HCT116 (cell line): ENCODE results near the gene HDHD5. TPM values are rescaled to one million over a fixed set of nuclear protein-coding genes. Genes with fewer than 3 reads are reported as not detected.

ENCODE experiments used
- ATAC-seq: fragments of 200-7000 bp; cut with Tn5 transposase; 2 replicates; pipeline ENCODE4 v1.9.1; 2020; ENCODE audit warnings: mild to moderate bottlenecking, moderate library complexity
- BruUV-seq: library from RNA; stranded (reverse); fragments of 400-500 nt; replicated peaks from 2 replicates; lab custom pipeline; 2021; lab: Mats Ljungman, UMichigan
- CTCF ChIA-PET: fragments of 300-600 bp; sonication (Branson Sonifier 250); formaldehyde crosslinking; loops from one replicate; lab custom pipeline; 2021; ENCODE audit warnings: antibody characterized with exemption; lab: Charles Lee
- POLR2A ChIA-PET: fragments of 300-600, 350-600 bp; sonication (Branson Sonifier 250); formaldehyde crosslinking; loops from one replicate; lab custom pipeline; 2021; ENCODE audit warnings: antibody characterized with exemption; lab: Charles Lee
- RAD21 ChIA-PET, 2 experiments: fragments of 300-600 bp; sonication (Branson Sonifier 250); formaldehyde crosslinking; loops; one replicate each; lab custom pipeline; 2023; ENCODE audit warnings: low total read pairs in 2 of 2; ENCODE audit not compliant: uncharacterized antibody in 2 of 2, unreplicated experiment in 2 of 2, low non-redundant PET in 1 of 2; lab: Charles Lee
- DNase-seq: peaks from one replicate; pipeline ENCODE4 v3.0.0-alpha.2; 2010; ENCODE audit warnings: low read depth, low spot score
- H2AFZ ChIP-seq: fragments of 200-600 bp; shearing (Covaris generic), sonication (generic); 2 replicates; pipeline ENCODE4 v1.6.1; 2017; ENCODE audit warnings: low read depth, mixed run types, mixed read lengths, antibody characterized with exemption, low read length; ENCODE audit not compliant: poor library complexity, severe bottlenecking
- H3K27ac ChIP-seq: 2 replicates; pipeline ENCODE4 v1.5.1; 2012; ENCODE audit warnings: low read depth, low read length
- H3K27me3 ChIP-seq: fragments of 200-600 bp; sonication (generic); 2 replicates; pipeline ENCODE4 v1.6.1; 2016; ENCODE audit warnings: mixed run types, low read length, mixed read lengths; ENCODE audit not compliant: insufficient read depth
- H3K36me3 ChIP-seq, 2 experiments: fragments of 200-500 bp in 1 of 2; fragments of 200-600 bp in 1 of 2; sonication (Bioruptor generic) in 1 of 2; sonication (generic) in 1 of 2; 2 replicates each; pipeline versions ENCODE4 v1.5.1 to v1.6.1; 2014 to 2016; ENCODE audit warnings: low read length in 2 of 2, inconsistent platforms in 1 of 2, mixed read lengths in 1 of 2, mixed run types in 1 of 2; ENCODE audit not compliant: insufficient read depth in 2 of 2, control insufficient read depth in 1 of 2
- H3K4me1 ChIP-seq, 2 experiments: fragments of 200-600 bp in 1 of 2; sonication (generic) in 1 of 2; 2 replicates each; pipeline versions ENCODE4 v1.5.1 to v1.6.1; 2012 to 2017; ENCODE audit warnings: low read length in 2 of 2, inconsistent platforms in 1 of 2, mild to moderate bottlenecking in 1 of 2, mixed read lengths in 1 of 2, mixed run types in 1 of 2, moderate library complexity in 1 of 2; ENCODE audit not compliant: insufficient read depth in 2 of 2, control insufficient read depth in 1 of 2
- H3K4me2 ChIP-seq: fragments of 200-600 bp; sonication (generic); 2 replicates; pipeline ENCODE4 v1.6.1; 2017; ENCODE audit warnings: mixed run types, low read length, mixed read lengths
- H3K4me3 ChIP-seq, 2 experiments: fragments of 200-600 bp in 1 of 2; sonication (generic) in 1 of 2; replicated peaks in 1 of 2; 2 replicates each; pipeline ENCODE4 v1.5.1; 2011 to 2016; ENCODE audit warnings: low read length in 2 of 2, control low read depth in 1 of 2, low read depth in 1 of 2, mild to moderate bottlenecking in 1 of 2, mixed read lengths in 1 of 2, mixed run types in 1 of 2
- H3K79me2 ChIP-seq: fragments of 200-600 bp; sonication (generic); 2 replicates; pipeline ENCODE4 v1.6.1; 2017; ENCODE audit warnings: mild to moderate bottlenecking, mixed run types, low read length, moderate library complexity, mixed read lengths; ENCODE audit not compliant: insufficient read depth
- H3K9ac ChIP-seq: fragments of 200-600 bp; sonication (generic); 2 replicates; pipeline ENCODE4 v1.6.1; 2016; ENCODE audit warnings: low read length, mixed read lengths
- H3K9me2 ChIP-seq: fragments of 200-600 bp; sonication (generic), shearing (Covaris generic); 2 replicates; pipeline ENCODE4 v1.6.1; 2017; ENCODE audit warnings: mixed run types, mild to moderate bottlenecking, moderate library complexity; ENCODE audit not compliant: insufficient read depth
- H3K9me3 ChIP-seq, 2 experiments: fragments of 200-500 bp in 1 of 2; fragments of 200-600 bp in 1 of 2; sonication (Bioruptor generic) in 1 of 2; sonication (generic) in 1 of 2; 2 replicates each; pipeline ENCODE4 v1.6.1; 2014 to 2017; ENCODE audit warnings: low read length in 2 of 2, mixed read lengths in 2 of 2, inconsistent platforms in 1 of 2, low read depth in 1 of 2, mild to moderate bottlenecking in 1 of 2, mixed run types in 1 of 2, moderate library complexity in 1 of 2; ENCODE audit not compliant: control insufficient read depth in 1 of 2, insufficient read depth in 1 of 2
- H4K20me1 ChIP-seq: fragments of 200-600 bp; sonication (generic), shearing (Covaris generic); 2 replicates; pipeline ENCODE4 v1.6.1; 2017; ENCODE audit warnings: mixed run types, mild to moderate bottlenecking, moderate library complexity; ENCODE audit not compliant: insufficient read depth
- CBX3 ChIP-seq: IDR thresholded peaks from 2 replicates; pipeline ENCODE4 v1.6.1; 2012; ENCODE audit warnings: low read depth
- EGR1 ChIP-seq: IDR thresholded peaks from 2 replicates; pipeline ENCODE4 v1.6.1; 2012; ENCODE audit warnings: low read depth
- ELF1 ChIP-seq: IDR thresholded peaks from 2 replicates; pipeline ENCODE4 v1.6.1; 2012; ENCODE audit warnings: low read depth, borderline replicate concordance
- EZH2 ChIP-seq: fragments of 200-600 bp; sonication (generic); IDR thresholded peaks from 2 replicates; pipeline ENCODE4 v1.6.1; 2017; ENCODE audit warnings: antibody characterized with exemption, mixed run types
- EZH2phosphoT487 ChIP-seq: fragments of 200-600 bp; IDR thresholded peaks from 2 replicates; pipeline ENCODE4 v1.6.1; 2018; ENCODE audit warnings: antibody characterized with exemption, borderline replicate concordance
- JUND ChIP-seq: IDR thresholded peaks from 2 replicates; pipeline ENCODE4 v1.6.1; 2012
- POLR2A ChIP-seq: IDR thresholded peaks from 2 replicates; pipeline ENCODE4 v1.7.0; 2011; ENCODE audit warnings: borderline replicate concordance; ENCODE audit not compliant: insufficient read depth, insufficient read length; ENCODE audit errors: extremely low read depth
- SIN3A ChIP-seq: IDR thresholded peaks from 2 replicates; pipeline ENCODE4 v1.6.1; 2012; ENCODE audit warnings: low read depth
- SP1 ChIP-seq: IDR thresholded peaks from 2 replicates; pipeline ENCODE4 v1.6.1; 2012; ENCODE audit warnings: low read depth
- SRF ChIP-seq: IDR thresholded peaks from 2 replicates; pipeline ENCODE4 v1.6.1; 2012; ENCODE audit warnings: low read depth
- TCF7L2 ChIP-seq: IDR thresholded peaks from 2 replicates; pipeline ENCODE4 v1.7.0; 2011; ENCODE audit warnings: borderline replicate concordance, inconsistent platforms; ENCODE audit not compliant: insufficient read depth, insufficient read length; ENCODE audit errors: extremely low read depth
- YY1 ChIP-seq: IDR thresholded peaks from 2 replicates; pipeline ENCODE4 v1.6.1; 2011; ENCODE audit warnings: low read length, low read depth, moderate library complexity, mild to moderate bottlenecking; ENCODE audit not compliant: insufficient replicate concordance; ENCODE audit errors: extremely low read depth
- ZBTB33 ChIP-seq: IDR thresholded peaks from 2 replicates; pipeline ENCODE4 v1.6.1; 2011; ENCODE audit warnings: mild to moderate bottlenecking, low read length, moderate library complexity; ENCODE audit not compliant: insufficient replicate concordance; ENCODE audit errors: extremely low read depth
- ZNF274 ChIP-seq: fragments of 200-500 bp; sonication (Bioruptor generic); IDR thresholded peaks from 2 replicates; pipeline ENCODE4 v1.6.1; 2014; ENCODE audit warnings: mild to moderate bottlenecking, low read depth, low read length, inconsistent platforms
- intact Hi-C: fragments of 100-400 bp; cut with micrococcal nuclease; formaldehyde crosslinking; loops from 2 replicates; pipeline ENCODE4 v1.10.0; 2022
- total RNA-seq: library from RNA; stranded (reverse); gene quantifications from one replicate; pipeline ENCODE4 v1.2.1, GENCODE V29; 2021; ENCODE audit not compliant: unreplicated experiment
- TF ChIP-seq, protein P1 (sequence below): IDR thresholded peaks from 2 replicates; pipeline ENCODE4 v1.6.1; 2012; ENCODE audit warnings: low read depth
- TF ChIP-seq, protein P2 (sequence below), 3 experiments: fragments of 200-600 bp in 1 of 3; sonication (generic) in 1 of 3; IDR thresholded peaks in 2 of 3; conservative IDR thresholded peaks in 1 of 3; 2 replicates each; pipeline ENCODE4 v1.5.1; 2012 to 2017; ENCODE audit warnings: low read depth in 2 of 3, low read length in 2 of 3, antibody characterized with exemption in 1 of 3, borderline replicate concordance in 1 of 3, control low read depth in 1 of 3, mild to moderate bottlenecking in 1 of 3, mixed read lengths in 1 of 3, mixed run types in 1 of 3, moderate library complexity in 1 of 3; ENCODE audit not compliant: insufficient read depth in 1 of 3
- TF ChIP-seq, protein P3 (sequence below): IDR thresholded peaks from 2 replicates; pipeline ENCODE4 v1.6.1; 2012
- TF ChIP-seq, protein P4 (sequence below): IDR thresholded peaks from 2 replicates; pipeline ENCODE4 v1.6.1; 2012

The HDHD5 gene
- total RNA-seq, 1 experiment from 2014 or later = 70.1 TPM

DNA sequence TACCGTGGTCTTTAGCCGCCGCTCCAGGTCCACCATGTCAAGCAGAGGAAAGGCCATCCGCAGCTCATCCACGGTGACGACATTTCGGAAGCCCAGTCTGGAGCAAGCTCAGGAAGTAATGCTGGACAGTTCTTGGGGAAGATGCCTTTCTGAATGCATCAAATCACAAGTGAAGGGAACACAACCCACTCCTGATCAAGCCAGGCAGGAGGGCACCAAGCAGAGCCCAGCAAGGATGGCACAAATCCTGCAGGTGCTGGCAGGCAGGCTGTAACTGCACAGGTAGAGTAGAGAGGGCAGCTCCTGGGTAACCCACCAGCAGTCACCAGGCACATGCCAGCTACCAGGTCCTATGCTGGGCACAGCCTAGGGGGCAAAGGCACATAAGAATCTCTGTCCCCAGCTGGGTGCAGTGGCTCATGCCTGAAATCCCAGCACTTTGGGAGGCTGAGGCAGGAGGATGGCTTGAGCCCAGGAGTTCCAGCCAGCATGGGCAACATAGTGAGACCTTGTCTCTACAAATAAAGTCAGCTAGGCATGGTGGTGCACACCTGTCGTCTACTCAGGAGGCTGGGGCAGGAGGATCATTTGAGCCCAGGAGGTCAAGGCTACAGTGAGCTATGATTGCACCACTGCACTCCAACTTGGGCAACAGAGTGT is 13.9 kb downstream of the HDHD5 start:
- ChIA-PET CTCF (interaction anchor here (1.4 kb wide), 1 partner anchor 26 kb away, joined by 5 read pairs; no protein-coding TSS in a partner anchor), RAD21 (no interaction called here), POLR2A (interaction anchor here (0.8 kb wide), 1 partner anchor 12 kb away, joined by 3 read pairs; no protein-coding TSS in a partner anchor)
- no peak overlapping the region for H3K4me3 ChIP-seq
- H3K79me2 ChIP-seq = peaks cover 38% of the 10 kb centered on the region
- no peak overlapping the region for H2AFZ ChIP-seq
- no peaks in the 10 kb centered on the region for H3K4me1 ChIP-seq
- intact Hi-C loops = no loop called here
- H3K9me2 ChIP-seq = no peaks in the 10 kb centered on the region
- no peak overlapping the region for H3K4me2 ChIP-seq
- H3K27ac ChIP-seq = no peak overlapping the region
- no peaks in the 10 kb centered on the region for H3K27me3 ChIP-seq
- no TSS peak for BruUV-seq
- DNase-seq (no peak), ATAC-seq (no peak)
- H3K36me3 ChIP-seq = peaks cover 28 to 33% of the 10 kb centered on the region in 2 experiments; a peak in 3 of 4 replicates
- no peaks in the 10 kb centered on the region for H3K9me3 ChIP-seq
- H3K9ac ChIP-seq = no peak overlapping the region
- TF ChIP-seq ZBTB33 = no peak
- TF ChIP-seq, protein P1, sequence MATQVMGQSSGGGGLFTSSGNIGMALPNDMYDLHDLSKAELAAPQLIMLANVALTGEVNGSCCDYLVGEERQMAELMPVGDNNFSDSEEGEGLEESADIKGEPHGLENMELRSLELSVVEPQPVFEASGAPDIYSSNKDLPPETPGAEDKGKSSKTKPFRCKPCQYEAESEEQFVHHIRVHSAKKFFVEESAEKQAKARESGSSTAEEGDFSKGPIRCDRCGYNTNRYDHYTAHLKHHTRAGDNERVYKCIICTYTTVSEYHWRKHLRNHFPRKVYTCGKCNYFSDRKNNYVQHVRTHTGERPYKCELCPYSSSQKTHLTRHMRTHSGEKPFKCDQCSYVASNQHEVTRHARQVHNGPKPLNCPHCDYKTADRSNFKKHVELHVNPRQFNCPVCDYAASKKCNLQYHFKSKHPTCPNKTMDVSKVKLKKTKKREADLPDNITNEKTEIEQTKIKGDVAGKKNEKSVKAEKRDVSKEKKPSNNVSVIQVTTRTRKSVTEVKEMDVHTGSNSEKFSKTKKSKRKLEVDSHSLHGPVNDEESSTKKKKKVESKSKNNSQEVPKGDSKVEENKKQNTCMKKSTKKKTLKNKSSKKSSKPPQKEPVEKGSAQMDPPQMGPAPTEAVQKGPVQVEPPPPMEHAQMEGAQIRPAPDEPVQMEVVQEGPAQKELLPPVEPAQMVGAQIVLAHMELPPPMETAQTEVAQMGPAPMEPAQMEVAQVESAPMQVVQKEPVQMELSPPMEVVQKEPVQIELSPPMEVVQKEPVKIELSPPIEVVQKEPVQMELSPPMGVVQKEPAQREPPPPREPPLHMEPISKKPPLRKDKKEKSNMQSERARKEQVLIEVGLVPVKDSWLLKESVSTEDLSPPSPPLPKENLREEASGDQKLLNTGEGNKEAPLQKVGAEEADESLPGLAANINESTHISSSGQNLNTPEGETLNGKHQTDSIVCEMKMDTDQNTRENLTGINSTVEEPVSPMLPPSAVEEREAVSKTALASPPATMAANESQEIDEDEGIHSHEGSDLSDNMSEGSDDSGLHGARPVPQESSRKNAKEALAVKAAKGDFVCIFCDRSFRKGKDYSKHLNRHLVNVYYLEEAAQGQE = no peak
- TF ChIP-seq, protein P2, sequence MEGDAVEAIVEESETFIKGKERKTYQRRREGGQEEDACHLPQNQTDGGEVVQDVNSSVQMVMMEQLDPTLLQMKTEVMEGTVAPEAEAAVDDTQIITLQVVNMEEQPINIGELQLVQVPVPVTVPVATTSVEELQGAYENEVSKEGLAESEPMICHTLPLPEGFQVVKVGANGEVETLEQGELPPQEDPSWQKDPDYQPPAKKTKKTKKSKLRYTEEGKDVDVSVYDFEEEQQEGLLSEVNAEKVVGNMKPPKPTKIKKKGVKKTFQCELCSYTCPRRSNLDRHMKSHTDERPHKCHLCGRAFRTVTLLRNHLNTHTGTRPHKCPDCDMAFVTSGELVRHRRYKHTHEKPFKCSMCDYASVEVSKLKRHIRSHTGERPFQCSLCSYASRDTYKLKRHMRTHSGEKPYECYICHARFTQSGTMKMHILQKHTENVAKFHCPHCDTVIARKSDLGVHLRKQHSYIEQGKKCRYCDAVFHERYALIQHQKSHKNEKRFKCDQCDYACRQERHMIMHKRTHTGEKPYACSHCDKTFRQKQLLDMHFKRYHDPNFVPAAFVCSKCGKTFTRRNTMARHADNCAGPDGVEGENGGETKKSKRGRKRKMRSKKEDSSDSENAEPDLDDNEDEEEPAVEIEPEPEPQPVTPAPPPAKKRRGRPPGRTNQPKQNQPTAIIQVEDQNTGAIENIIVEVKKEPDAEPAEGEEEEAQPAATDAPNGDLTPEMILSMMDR (IDR thresholded peaks at IDR 0.05 in 2 of 3, conservative IDR thresholded peaks at IDR 0.05 in 1 of 3; ENCODE audit: borderline replicate concordance in 1 of 3, insufficient read depth in 1 of 3, low read depth in 2 of 3, low read length in 2 of 3) = no peak
- TF ChIP-seq, protein P3, sequence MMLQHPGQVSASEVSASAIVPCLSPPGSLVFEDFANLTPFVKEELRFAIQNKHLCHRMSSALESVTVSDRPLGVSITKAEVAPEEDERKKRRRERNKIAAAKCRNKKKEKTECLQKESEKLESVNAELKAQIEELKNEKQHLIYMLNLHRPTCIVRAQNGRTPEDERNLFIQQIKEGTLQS = no peak
- TF ChIP-seq EGR1 = no peak
- no peak for TF ChIP-seq ELF1
- no peak for TF ChIP-seq SP1
- TF ChIP-seq POLR2A = no peak
- TF ChIP-seq TCF7L2 = no peak
- TF ChIP-seq ZNF274 = no peak
- TF ChIP-seq, protein P4, sequence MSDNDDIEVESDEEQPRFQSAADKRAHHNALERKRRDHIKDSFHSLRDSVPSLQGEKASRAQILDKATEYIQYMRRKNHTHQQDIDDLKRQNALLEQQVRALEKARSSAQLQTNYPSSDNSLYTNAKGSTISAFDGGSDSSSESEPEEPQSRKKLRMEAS = no peak
- no peak for TF ChIP-seq SIN3A
- no peak for TF ChIP-seq YY1
- no peak for TF ChIP-seq SRF
- TF ChIP-seq JUND = no peak
- TF ChIP-seq EZH2 = no peak
- no peak for TF ChIP-seq EZH2phosphoT487
- no peak for TF ChIP-seq CBX3
- TF ChIP-seq, all 23 proteins: peak for 0
- no peaks in the 10 kb centered on the region for H4K20me1 ChIP-seq
